Measurements from ENCODE around the gene ASPA. TPM values are rescaled to one million over a fixed set of nuclear protein-coding genes. Genes with fewer than 3 reads are reported as not detected.

Gene ASPA
- total and polyA plus RNA-seq, 2 of the 13 experiments (the other 11 are each of a cell fraction or from before 2014, with no cell fraction given), result not detected

DNA sequence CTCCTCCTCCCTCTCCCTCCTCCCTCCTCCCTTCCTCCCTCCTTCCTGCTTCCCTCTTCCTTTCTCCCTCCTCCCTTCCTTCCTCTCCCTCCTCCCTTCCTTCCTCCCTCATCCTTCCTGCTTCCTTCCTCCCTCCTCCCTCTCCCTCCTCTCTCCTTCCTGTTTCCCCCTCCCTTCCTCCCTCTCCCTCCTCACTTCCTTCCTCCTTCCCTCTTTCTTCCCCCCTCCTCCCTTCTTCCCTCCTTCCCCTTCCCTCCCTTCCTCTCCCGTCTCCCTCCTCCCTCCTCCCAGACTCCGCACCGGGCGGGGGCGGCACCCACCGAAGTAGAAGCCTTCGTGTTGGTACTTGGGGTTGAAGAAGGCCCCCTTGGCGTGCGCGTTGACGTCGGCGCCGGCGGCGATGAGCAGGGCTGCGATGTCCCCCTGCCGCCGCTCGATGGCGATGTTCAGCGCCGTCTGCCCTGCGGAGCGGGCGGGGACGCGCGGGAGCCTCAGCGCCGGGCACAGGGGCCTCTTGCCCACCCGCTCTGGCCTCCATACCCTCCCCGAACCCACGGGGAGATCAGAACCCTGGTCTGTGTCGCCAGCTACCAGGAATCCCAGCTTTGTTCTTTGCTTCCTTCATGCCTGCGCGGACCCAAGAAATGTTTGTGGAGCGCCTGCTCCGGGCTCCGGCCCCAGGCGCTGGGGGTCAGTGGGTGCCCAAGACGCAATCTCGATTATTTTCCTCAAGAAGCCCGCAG is 59.6 kb downstream of the ASPA start (continued):
- TF ChIP-seq, protein P1, sequence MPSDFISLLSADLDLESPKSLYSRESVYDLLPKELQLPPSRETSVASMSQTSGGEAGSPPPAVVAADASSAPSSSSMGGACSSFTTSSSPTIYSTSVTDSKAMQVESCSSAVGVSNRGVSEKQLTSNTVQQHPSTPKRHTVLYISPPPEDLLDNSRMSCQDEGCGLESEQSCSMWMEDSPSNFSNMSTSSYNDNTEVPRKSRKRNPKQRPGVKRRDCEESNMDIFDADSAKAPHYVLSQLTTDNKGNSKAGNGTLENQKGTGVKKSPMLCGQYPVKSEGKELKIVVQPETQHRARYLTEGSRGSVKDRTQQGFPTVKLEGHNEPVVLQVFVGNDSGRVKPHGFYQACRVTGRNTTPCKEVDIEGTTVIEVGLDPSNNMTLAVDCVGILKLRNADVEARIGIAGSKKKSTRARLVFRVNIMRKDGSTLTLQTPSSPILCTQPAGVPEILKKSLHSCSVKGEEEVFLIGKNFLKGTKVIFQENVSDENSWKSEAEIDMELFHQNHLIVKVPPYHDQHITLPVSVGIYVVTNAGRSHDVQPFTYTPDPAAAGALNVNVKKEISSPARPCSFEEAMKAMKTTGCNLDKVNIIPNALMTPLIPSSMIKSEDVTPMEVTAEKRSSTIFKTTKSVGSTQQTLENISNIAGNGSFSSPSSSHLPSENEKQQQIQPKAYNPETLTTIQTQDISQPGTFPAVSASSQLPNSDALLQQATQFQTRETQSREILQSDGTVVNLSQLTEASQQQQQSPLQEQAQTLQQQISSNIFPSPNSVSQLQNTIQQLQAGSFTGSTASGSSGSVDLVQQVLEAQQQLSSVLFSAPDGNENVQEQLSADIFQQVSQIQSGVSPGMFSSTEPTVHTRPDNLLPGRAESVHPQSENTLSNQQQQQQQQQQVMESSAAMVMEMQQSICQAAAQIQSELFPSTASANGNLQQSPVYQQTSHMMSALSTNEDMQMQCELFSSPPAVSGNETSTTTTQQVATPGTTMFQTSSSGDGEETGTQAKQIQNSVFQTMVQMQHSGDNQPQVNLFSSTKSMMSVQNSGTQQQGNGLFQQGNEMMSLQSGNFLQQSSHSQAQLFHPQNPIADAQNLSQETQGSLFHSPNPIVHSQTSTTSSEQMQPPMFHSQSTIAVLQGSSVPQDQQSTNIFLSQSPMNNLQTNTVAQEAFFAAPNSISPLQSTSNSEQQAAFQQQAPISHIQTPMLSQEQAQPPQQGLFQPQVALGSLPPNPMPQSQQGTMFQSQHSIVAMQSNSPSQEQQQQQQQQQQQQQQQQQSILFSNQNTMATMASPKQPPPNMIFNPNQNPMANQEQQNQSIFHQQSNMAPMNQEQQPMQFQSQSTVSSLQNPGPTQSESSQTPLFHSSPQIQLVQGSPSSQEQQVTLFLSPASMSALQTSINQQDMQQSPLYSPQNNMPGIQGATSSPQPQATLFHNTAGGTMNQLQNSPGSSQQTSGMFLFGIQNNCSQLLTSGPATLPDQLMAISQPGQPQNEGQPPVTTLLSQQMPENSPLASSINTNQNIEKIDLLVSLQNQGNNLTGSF (CRISPR knock-in tag; IDR thresholded peaks at IDR 0.05), result no peak
- TF ChIP-seq ZBTB38 (CRISPR knock-in tag; IDR thresholded peaks at IDR 0.05), result peak; percentile 47; the same call in 1 of the 2 replicates
- no peak for TF ChIP-seq MEF2D (CRISPR knock-in tag; IDR thresholded peaks at IDR 0.05)
- TF ChIP-seq NFRKB (IDR thresholded peaks at IDR 0.05), result no peak
- TF ChIP-seq ZFP82 (CRISPR knock-in tag; IDR thresholded peaks at IDR 0.05; ENCODE audit: borderline replicate concordance), result no peak
- no peak for TF ChIP-seq SIN3A (IDR thresholded peaks at IDR 0.05; ENCODE audit: borderline replicate concordance, low read depth, low read length)
- TF ChIP-seq NR0B2 (CRISPR knock-in tag; IDR thresholded peaks at IDR 0.05), result no peak
- no peak for TF ChIP-seq MXD4 (CRISPR knock-in tag; IDR thresholded peaks at IDR 0.05)
- TF ChIP-seq HOXA3 (CRISPR knock-in tag; IDR thresholded peaks at IDR 0.05), result peak; percentile 64; the same call in 1 of the 2 replicates
- TF ChIP-seq ZNF282 (IDR thresholded peaks at IDR 0.05; ENCODE audit: partially characterized antibody), result no peak
- TF ChIP-seq SETDB1 (CRISPR knock-in tag; IDR thresholded peaks at IDR 0.05; ENCODE audit: borderline replicate concordance), result no peak
- TF ChIP-seq DDIT3 (CRISPR knock-in tag; IDR thresholded peaks at IDR 0.05), result no peak
- no peak for TF ChIP-seq MEIS1 (CRISPR knock-in tag; IDR thresholded peaks at IDR 0.05; ENCODE audit: borderline replicate concordance)
- TF ChIP-seq ZNF512B (CRISPR knock-in tag; IDR thresholded peaks at IDR 0.05; ENCODE audit: borderline replicate concordance), result peak; percentile 43; the same call in 1 of the 2 replicates
- no peak for TF ChIP-seq SRSF4 (IDR thresholded peaks at IDR 0.05; ENCODE audit: low read depth, low read length, poor library complexity, severe bottlenecking)
- TF ChIP-seq ZNF772 (CRISPR knock-in tag; IDR thresholded peaks at IDR 0.05), result no peak
- TF ChIP-seq ZNF768 (CRISPR knock-in tag; IDR thresholded peaks at IDR 0.05), result 0 out of 2 replicates have a peak, but pooled peaks have one; percentile 14
- TF ChIP-seq ZNF512 (CRISPR knock-in tag; IDR thresholded peaks at IDR 0.05), result peak; percentile 51; the same call in 1 of the 2 replicates
- TF ChIP-seq PCBP2 (optimal IDR thresholded peaks at IDR 0.05; ENCODE audit: low read depth, low read length, poor library complexity, severe bottlenecking), result peak; percentile 96
